SK-N-MC (cell line): ENCODE measurements around the gene KIF3C.

Source experiments
- EZH2 ChIP-seq: fragments of 200-600 bp; sonication (generic); IDR thresholded peaks from one replicate; pipeline ENCODE4 v1.6.1; 2017; ENCODE audit warnings: antibody characterized with exemption
- FOXP2 ChIP-seq: optimal IDR thresholded peaks from 2 replicates; pipeline ENCODE3; 2011; ENCODE audit warnings: mild to moderate bottlenecking, moderate library complexity; ENCODE audit not compliant: insufficient read depth; ENCODE audit errors: extremely low read length, control extremely low read depth
- POLR2AphosphoS5 ChIP-seq: IDR thresholded peaks from 2 replicates; pipeline ENCODE4 v1.6.1; 2012; ENCODE audit warnings: mild to moderate bottlenecking, low read depth, low read length, borderline replicate concordance

DNA sequence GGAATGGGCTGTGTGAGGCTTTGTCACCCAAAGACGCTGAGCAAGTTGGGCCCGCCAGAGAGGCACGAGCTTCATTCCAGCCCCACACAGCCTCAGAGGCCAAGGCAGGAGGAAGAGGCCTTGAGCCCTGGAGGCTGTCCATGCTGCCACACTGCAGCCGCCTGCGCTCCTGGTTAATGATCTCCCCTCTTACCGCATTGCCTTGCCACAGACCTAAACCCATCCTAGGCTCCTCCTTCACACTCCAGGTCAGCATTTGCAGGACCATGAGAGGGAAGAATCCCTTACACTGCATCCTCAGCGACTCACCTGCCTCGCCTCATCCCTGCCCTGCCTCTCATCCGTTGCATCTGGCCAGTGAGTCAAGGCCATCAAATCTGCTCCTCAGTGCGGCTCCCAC is 24.6 kb downstream of the KIF3C start:
- no peak for TF ChIP-seq POLR2AphosphoS5
- no peak for TF ChIP-seq EZH2
- TF ChIP-seq FOXP2: no peak
